ENCODE measurements around the gene KBTBD12. TPM values are rescaled to one million over a fixed set of nuclear protein-coding genes. Genes with fewer than 3 reads are reported as not detected.

The KBTBD12 gene
- total RNA-seq, 1 donor from 2014 or later = not detected

GRCh38 chr3:127884041-127884440 lies 31.0 kb upstream of the KBTBD12 start:
- Histone ChIP-seq H3K36me3 (no peaks in the 10 kb centered on the region), H3K27ac (no peak overlapping the region), H3K4me3 (no peak overlapping the region), H3K9me3 (ENCODE audit: low read depth) (no peaks in the 10 kb centered on the region), H2AFZ (replicated peaks) (no peak overlapping the region), H3K27me3 (no peaks in the 10 kb centered on the region), H3F3A (ENCODE audit: low read depth) (peaks cover 4% of the 10 kb centered on the region), H3K79me2 (ENCODE audit: low read depth) (no peaks in the 10 kb centered on the region), H4K20me1 (ENCODE audit: low read depth) (no peaks in the 10 kb centered on the region), H3K4me1 (no peaks in the 10 kb centered on the region), H3K4me2 (no peak overlapping the region), H3K9ac (no peak overlapping the region)
- TF ChIP-seq CTCF (IDR thresholded peaks at IDR 0.05) = no peak
- Mint-ChIP-seq H3K36me3 (no peaks in the 10 kb centered on the region), H3K4me3 (no peak overlapping the region), H3K27ac (no peak overlapping the region), H3K4me1 (peaks cover 30% of the 10 kb centered on the region), H3K9me3 (peaks cover 4% of the 10 kb centered on the region), H3K27me3 (ENCODE audit: insufficient read depth, low read depth) (peaks cover 2% of the 10 kb centered on the region)
- DNase-seq (ENCODE audit: low spot score) = no peak

GRCh38 chr3:127886231-127886955 lies 28.6 kb upstream of the KBTBD12 start:
- Histone ChIP-seq H2AFZ (replicated peaks) (no peak overlapping the region), H3K9ac (no peak overlapping the region), H4K20me1 (ENCODE audit: low read depth) (no peaks in the 10 kb centered on the region), H3K4me3 (no peak overlapping the region), H3K9me3 (ENCODE audit: low read depth) (no peaks in the 10 kb centered on the region), H3K79me2 (ENCODE audit: low read depth) (no peaks in the 10 kb centered on the region), H3K27ac (no peak overlapping the region), H3K36me3 (no peaks in the 10 kb centered on the region), H3K27me3 (no peaks in the 10 kb centered on the region), H3K4me2 (no peak overlapping the region), H3K4me1 (no peaks in the 10 kb centered on the region), H3F3A (ENCODE audit: low read depth) (peaks cover 4% of the 10 kb centered on the region)
- H3K9me3 Mint-ChIP-seq = peaks cover 11% of the 10 kb centered on the region
- peaks cover 26% of the 10 kb centered on the region for H3K4me1 Mint-ChIP-seq
- H3K4me3 Mint-ChIP-seq = no peak overlapping the region
- no peaks in the 10 kb centered on the region for H3K36me3 Mint-ChIP-seq
- H3K27ac Mint-ChIP-seq = peak overlapping the region; percentile 58
- no peak for DNase-seq (ENCODE audit: low spot score)
- TF ChIP-seq EZH2 (IDR thresholded peaks at IDR 0.05) = no peak
- no peak for TF ChIP-seq EZH2phosphoT487 (IDR thresholded peaks at IDR 0.05)
- peaks cover 2% of the 10 kb centered on the region for H3K27me3 Mint-ChIP-seq (ENCODE audit: insufficient read depth, low read depth)

GRCh38 chr3:127886956-127887231 lies 28.1 kb upstream of the KBTBD12 start:
- no peak overlapping the region for H3K4me3 ChIP-seq
- peaks cover 2% of the 10 kb centered on the region for H3F3A ChIP-seq (ENCODE audit: low read depth)
- Mint-ChIP-seq H3K27me3 (ENCODE audit: insufficient read depth, low read depth) (peaks cover 2% of the 10 kb centered on the region), H3K27ac (no peak overlapping the region), H3K9me3 (peaks cover 11% of the 10 kb centered on the region), H3K4me1 (peaks cover 23% of the 10 kb centered on the region), H3K36me3 (no peaks in the 10 kb centered on the region), H3K4me3 (no peak overlapping the region)
- no peaks in the 10 kb centered on the region for H3K79me2 ChIP-seq (ENCODE audit: low read depth)
- no peaks in the 10 kb centered on the region for H3K4me1 ChIP-seq
- DNase-seq (ENCODE audit: low spot score) = no peak
- H4K20me1 ChIP-seq (ENCODE audit: low read depth) = no peaks in the 10 kb centered on the region
- H3K27me3 ChIP-seq = no peaks in the 10 kb centered on the region
- no peak overlapping the region for H3K27ac ChIP-seq
- H2AFZ ChIP-seq (replicated peaks) = no peak overlapping the region
- H3K36me3 ChIP-seq = no peaks in the 10 kb centered on the region
- H3K9me3 ChIP-seq (ENCODE audit: low read depth) = no peaks in the 10 kb centered on the region
- H3K9ac ChIP-seq = no peak overlapping the region
- no peak for TF ChIP-seq EZH2 (IDR thresholded peaks at IDR 0.05)
- TF ChIP-seq EZH2phosphoT487 (IDR thresholded peaks at IDR 0.05) = no peak
- no peak for TF ChIP-seq CTCF (IDR thresholded peaks at IDR 0.05)
- H3K4me2 ChIP-seq = no peak overlapping the region

GRCh38 chr3:127887321-127887720 lies 27.7 kb upstream of the KBTBD12 start:
- H3K4me3 ChIP-seq = no peak overlapping the region
- no peaks in the 10 kb centered on the region for H3K79me2 ChIP-seq (ENCODE audit: low read depth)
- no peaks in the 10 kb centered on the region for H4K20me1 ChIP-seq (ENCODE audit: low read depth)
- Mint-ChIP-seq H3K9me3 (peaks cover 11% of the 10 kb centered on the region), H3K4me3 (no peak overlapping the region), H3K4me1 (peaks cover 20% of the 10 kb centered on the region), H3K36me3 (no peaks in the 10 kb centered on the region), H3K27ac (no peak overlapping the region), H3K27me3 (ENCODE audit: insufficient read depth, low read depth) (peaks cover 2% of the 10 kb centered on the region)
- TF ChIP-seq EZH2phosphoT487 (IDR thresholded peaks at IDR 0.05) (no peak), EZH2 (IDR thresholded peaks at IDR 0.05) (no peak), CTCF (IDR thresholded peaks at IDR 0.05) (no peak)
- no peaks in the 10 kb centered on the region for H3K4me1 ChIP-seq
- no peaks in the 10 kb centered on the region for H3K9me3 ChIP-seq (ENCODE audit: low read depth)
- no peaks in the 10 kb centered on the region for H3K27me3 ChIP-seq
- no peak overlapping the region for H3K4me2 ChIP-seq
- H3K9ac ChIP-seq = no peak overlapping the region
- no peaks in the 10 kb centered on the region for H3F3A ChIP-seq (ENCODE audit: low read depth)
- DNase-seq (ENCODE audit: low spot score) = no peak
- H3K36me3 ChIP-seq = no peaks in the 10 kb centered on the region
- no peak overlapping the region for H2AFZ ChIP-seq (replicated peaks)
- no peak overlapping the region for H3K27ac ChIP-seq
